ENCODE measurements around the gene HES3.

DNA sequence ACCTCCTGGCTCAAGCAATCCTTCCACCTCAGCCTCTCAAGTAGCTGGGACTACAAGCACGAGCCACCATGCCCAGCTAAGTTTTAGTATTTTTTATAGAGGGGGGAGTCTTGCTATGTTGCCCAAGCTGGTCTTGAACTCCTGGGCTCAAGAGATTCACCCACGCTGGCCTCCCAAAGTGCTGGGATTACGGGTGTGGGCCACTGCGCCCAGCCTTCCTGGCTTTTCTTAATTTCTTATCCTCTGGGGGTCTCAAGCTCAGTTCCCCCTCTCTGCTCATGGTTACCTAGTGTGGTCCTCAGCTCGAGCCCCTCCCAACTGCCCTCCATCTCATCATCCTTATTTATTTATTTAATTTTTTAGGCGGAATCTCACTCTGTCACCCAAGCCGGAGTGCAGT is 41.7 kb upstream of the HES3 start:
- TF ChIP-seq, protein P1, sequence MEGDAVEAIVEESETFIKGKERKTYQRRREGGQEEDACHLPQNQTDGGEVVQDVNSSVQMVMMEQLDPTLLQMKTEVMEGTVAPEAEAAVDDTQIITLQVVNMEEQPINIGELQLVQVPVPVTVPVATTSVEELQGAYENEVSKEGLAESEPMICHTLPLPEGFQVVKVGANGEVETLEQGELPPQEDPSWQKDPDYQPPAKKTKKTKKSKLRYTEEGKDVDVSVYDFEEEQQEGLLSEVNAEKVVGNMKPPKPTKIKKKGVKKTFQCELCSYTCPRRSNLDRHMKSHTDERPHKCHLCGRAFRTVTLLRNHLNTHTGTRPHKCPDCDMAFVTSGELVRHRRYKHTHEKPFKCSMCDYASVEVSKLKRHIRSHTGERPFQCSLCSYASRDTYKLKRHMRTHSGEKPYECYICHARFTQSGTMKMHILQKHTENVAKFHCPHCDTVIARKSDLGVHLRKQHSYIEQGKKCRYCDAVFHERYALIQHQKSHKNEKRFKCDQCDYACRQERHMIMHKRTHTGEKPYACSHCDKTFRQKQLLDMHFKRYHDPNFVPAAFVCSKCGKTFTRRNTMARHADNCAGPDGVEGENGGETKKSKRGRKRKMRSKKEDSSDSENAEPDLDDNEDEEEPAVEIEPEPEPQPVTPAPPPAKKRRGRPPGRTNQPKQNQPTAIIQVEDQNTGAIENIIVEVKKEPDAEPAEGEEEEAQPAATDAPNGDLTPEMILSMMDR (IDR thresholded peaks at IDR 0.05), result no peak
- TF ChIP-seq POLR2AphosphoS5 (IDR thresholded peaks at IDR 0.05), result no peak
